GM23338 (cell line): ENCODE results near the gene HGS. TPM values are rescaled to one million over a fixed set of nuclear protein-coding genes. Genes with fewer than 3 reads are reported as not detected.

Experiments used
- ATAC-seq: fragments of 200-7000 bp; cut with Tn5 transposase; 3 replicates; pipeline ENCODE4 v1.9.1; 2020
- DNase-seq: peaks from one replicate; pipeline ENCODE4 v3.0.0-alpha.2; 2015; ENCODE audit warnings: low spot score
- H2AFZ ChIP-seq: fragments of 200-600 bp; sonication (generic); 2 replicates; pipeline ENCODE4 v1.8.0; 2016; ENCODE audit warnings: antibody characterized with exemption, mild to moderate bottlenecking, moderate library complexity
- H3F3A ChIP-seq: fragments of 200-600 bp; sonication (generic); replicated peaks from 2 replicates; pipeline ENCODE4 v1.8.0; 2017; ENCODE audit warnings: antibody characterized with exemption, mixed run types, low read depth
- H3K27ac ChIP-seq: fragments of 200-600 bp; sonication (generic); 2 replicates; pipeline ENCODE4 v1.6.1; 2016; ENCODE audit warnings: low read depth
- H3K27me3 ChIP-seq: fragments of 200-600 bp; sonication (generic); 2 replicates; pipeline ENCODE4 v1.8.0; 2016; ENCODE audit warnings: mild to moderate bottlenecking, mixed run types, moderate library complexity; ENCODE audit not compliant: insufficient read depth
- H3K36me3 ChIP-seq: fragments of 200-600 bp; sonication (generic); 2 replicates; pipeline ENCODE4 v1.8.0; 2016; ENCODE audit warnings: mild to moderate bottlenecking; ENCODE audit not compliant: insufficient read depth
- H3K4me1 ChIP-seq: fragments of 200-600 bp; sonication (generic); 2 replicates; pipeline ENCODE4 v1.8.0; 2016; ENCODE audit warnings: mild to moderate bottlenecking, moderate library complexity; ENCODE audit not compliant: insufficient read depth
- H3K4me2 ChIP-seq: fragments of 200-600 bp; sonication (generic); 2 replicates; pipeline ENCODE4 v1.7.1; 2017; ENCODE audit warnings: mixed run types
- H3K4me3 ChIP-seq: fragments of 200-600 bp; sonication (generic); 2 replicates; pipeline ENCODE4 v1.6.1; 2016; ENCODE audit warnings: mixed run types
- H3K79me2 ChIP-seq: fragments of 200-600 bp; sonication (generic); replicated peaks from 2 replicates; pipeline ENCODE4 v1.8.0; 2017; ENCODE audit warnings: mild to moderate bottlenecking; ENCODE audit not compliant: insufficient read depth
- H3K9me2 ChIP-seq: fragments of 200-600 bp; sonication (generic); 2 replicates; pipeline ENCODE4 v1.8.0; 2017; ENCODE audit not compliant: insufficient read depth
- H4K20me1 ChIP-seq: fragments of 200-600 bp; sonication (generic); replicated peaks from 2 replicates; pipeline ENCODE4 v1.8.0; 2017; ENCODE audit warnings: mild to moderate bottlenecking; ENCODE audit not compliant: insufficient read depth
- H3K27ac Mint-ChIP-seq: 2 replicates; pipeline ENCODE4 v1.8.0; 2020; ENCODE audit warnings: inconsistent platforms, mild to moderate bottlenecking, moderate library complexity, mixed read lengths
- H3K27me3 Mint-ChIP-seq: 3 replicates; pipeline ENCODE4 v1.8.0; 2022; ENCODE audit warnings: low read depth, mild to moderate bottlenecking, moderate library complexity, mixed read lengths, inconsistent platforms; ENCODE audit not compliant: insufficient read depth, poor library complexity
- H3K36me3 Mint-ChIP-seq: 3 replicates; pipeline ENCODE4 v1.8.0; 2021; ENCODE audit warnings: low read depth, mild to moderate bottlenecking, inconsistent platforms, moderate library complexity, mixed read lengths
- H3K4me1 Mint-ChIP-seq: 3 replicates; pipeline ENCODE4 v1.8.0; 2020; ENCODE audit warnings: mild to moderate bottlenecking, inconsistent platforms, mixed read lengths
- H3K4me3 Mint-ChIP-seq: 3 replicates; pipeline ENCODE4 v1.8.0; 2021; ENCODE audit warnings: moderate library complexity, mild to moderate bottlenecking, inconsistent platforms, mixed read lengths
- H3K9me3 Mint-ChIP-seq: 3 replicates; pipeline ENCODE4 v1.8.0; 2020; ENCODE audit warnings: moderate library complexity, mild to moderate bottlenecking, inconsistent platforms, mixed read lengths
- CREB1 ChIP-seq: fragments of 250-450 bp; sonication (Bioruptor Pico); IDR thresholded peaks from 2 replicates; pipeline ENCODE4 v1.5.0; 2020; ENCODE audit warnings: low read depth, mild to moderate bottlenecking, moderate library complexity
- CTCF ChIP-seq, 2 experiments: fragments of 200-600 bp in 1 of 2; sonication (generic) in 1 of 2; conservative IDR thresholded peaks; 2 replicates each; pipeline versions ENCODE4 v1.5.1 to v1.6.1; 2016 to 2017; ENCODE audit warnings: antibody characterized with exemption in 2 of 2, low read depth in 2 of 2, mild to moderate bottlenecking in 2 of 2, moderate library complexity in 1 of 2
- ETS1 ChIP-seq: IDR thresholded peaks from 2 replicates; pipeline ENCODE4 v1.6.1; 2016; ENCODE audit warnings: antibody characterized with exemption
- EZH2phosphoT487 ChIP-seq: fragments of 200-600 bp; sonication (generic); IDR thresholded peaks from one replicate; pipeline ENCODE4 v1.8.1; 2018; ENCODE audit warnings: antibody characterized with exemption; ENCODE audit not compliant: unreplicated experiment
- JUNB ChIP-seq: IDR thresholded peaks from one replicate; pipeline ENCODE4 v1.6.1; 2016; ENCODE audit warnings: antibody characterized with exemption; ENCODE audit not compliant: unreplicated experiment
- NANOG ChIP-seq: IDR thresholded peaks from 2 replicates; pipeline ENCODE4 v1.6.1; 2016; ENCODE audit warnings: antibody characterized with exemption, borderline replicate concordance
- POLR2AphosphoS5 ChIP-seq: IDR thresholded peaks from 2 replicates; pipeline ENCODE4 v1.6.1; 2016; ENCODE audit warnings: antibody characterized with exemption, low read depth
- STAT1 ChIP-seq: IDR thresholded peaks from one replicate; pipeline ENCODE4 v1.6.1; 2016; ENCODE audit warnings: antibody characterized with exemption; ENCODE audit not compliant: unreplicated experiment
- polyA plus RNA-seq: library from polyadenylated mRNA; unstranded; fragments of >200 nt; fragmentation: Nextera tagmentation; extraction: Ambion mirVana; gene quantifications from 2 replicates; pipeline ENCODE4 v1.2.1, GENCODE V29; 2016
- total RNA-seq: library from RNA; depleted of rRNA; stranded (reverse); fragments of >200 nt; shearing (Covaris generic); gene quantifications from 2 replicates; pipeline ENCODE4 v1.2.3, GENCODE V29; 2014
- TF ChIP-seq, protein P1 (sequence below): fragments of 250-450 bp; sonication (Bioruptor Pico); IDR thresholded peaks from 2 replicates; pipeline ENCODE4 v1.5.0; 2020; ENCODE audit warnings: mild to moderate bottlenecking, moderate library complexity

Gene HGS
- total and polyA plus RNA-seq, 2 experiments from 2014 or later, result 59.0 to 90.2 TPM

DNA sequence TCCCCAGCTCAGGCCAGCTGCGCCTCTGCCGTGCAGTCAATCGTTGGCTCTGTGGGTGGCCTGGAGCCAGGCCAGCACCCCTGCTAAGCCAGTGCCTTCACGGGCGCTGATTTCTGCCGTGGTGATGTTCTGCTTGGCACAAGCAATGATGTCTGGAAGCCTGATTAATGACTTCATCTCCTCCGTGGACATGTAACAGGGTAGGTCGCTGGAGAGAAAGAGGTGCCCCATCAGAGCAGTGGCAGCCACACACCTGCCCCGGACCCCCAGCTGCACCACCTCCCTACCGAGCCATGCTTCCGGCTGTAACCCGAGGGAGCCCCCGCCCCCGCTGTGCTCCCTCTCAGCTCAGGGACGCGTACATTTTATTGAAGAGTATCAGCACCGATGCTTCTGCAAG lies 2.1 kb upstream of the HGS start:
- Mint-ChIP-seq H3K27ac (no peak overlapping the region), H3K4me3 (0 out of 3 replicates have a peak overlapping the region, but pooled peaks have one; percentile 92), H3K4me1 (peaks cover 12% of the 10 kb centered on the region), H3K27me3 (peaks cover 13% of the 10 kb centered on the region), H3K36me3 (peaks cover 19% of the 10 kb centered on the region), H3K9me3 (no peaks in the 10 kb centered on the region)
- no peak overlapping the region for H2AFZ ChIP-seq
- H3K4me1 ChIP-seq, result peaks cover 6% of the 10 kb centered on the region
- no peaks in the 10 kb centered on the region for H3K36me3 ChIP-seq
- H3K4me3 ChIP-seq, result no peak overlapping the region
- peaks cover 48% of the 10 kb centered on the region for H3K79me2 ChIP-seq
- no peaks in the 10 kb centered on the region for H3K9me2 ChIP-seq
- DNase-seq (no peak), ATAC-seq (no peak)
- TF ChIP-seq CREB1 (CRISPR knock-in tag) (no peak), POLR2AphosphoS5 (no peak), CTCF (conservative IDR thresholded peaks at IDR 0.05; ENCODE audit: low read depth in 2 of 2) (no peak), EZH2phosphoT487 (no peak), NANOG (no peak), STAT1 (no peak), ETS1 (no peak), JUNB (no peak)
- TF ChIP-seq, protein P1, sequence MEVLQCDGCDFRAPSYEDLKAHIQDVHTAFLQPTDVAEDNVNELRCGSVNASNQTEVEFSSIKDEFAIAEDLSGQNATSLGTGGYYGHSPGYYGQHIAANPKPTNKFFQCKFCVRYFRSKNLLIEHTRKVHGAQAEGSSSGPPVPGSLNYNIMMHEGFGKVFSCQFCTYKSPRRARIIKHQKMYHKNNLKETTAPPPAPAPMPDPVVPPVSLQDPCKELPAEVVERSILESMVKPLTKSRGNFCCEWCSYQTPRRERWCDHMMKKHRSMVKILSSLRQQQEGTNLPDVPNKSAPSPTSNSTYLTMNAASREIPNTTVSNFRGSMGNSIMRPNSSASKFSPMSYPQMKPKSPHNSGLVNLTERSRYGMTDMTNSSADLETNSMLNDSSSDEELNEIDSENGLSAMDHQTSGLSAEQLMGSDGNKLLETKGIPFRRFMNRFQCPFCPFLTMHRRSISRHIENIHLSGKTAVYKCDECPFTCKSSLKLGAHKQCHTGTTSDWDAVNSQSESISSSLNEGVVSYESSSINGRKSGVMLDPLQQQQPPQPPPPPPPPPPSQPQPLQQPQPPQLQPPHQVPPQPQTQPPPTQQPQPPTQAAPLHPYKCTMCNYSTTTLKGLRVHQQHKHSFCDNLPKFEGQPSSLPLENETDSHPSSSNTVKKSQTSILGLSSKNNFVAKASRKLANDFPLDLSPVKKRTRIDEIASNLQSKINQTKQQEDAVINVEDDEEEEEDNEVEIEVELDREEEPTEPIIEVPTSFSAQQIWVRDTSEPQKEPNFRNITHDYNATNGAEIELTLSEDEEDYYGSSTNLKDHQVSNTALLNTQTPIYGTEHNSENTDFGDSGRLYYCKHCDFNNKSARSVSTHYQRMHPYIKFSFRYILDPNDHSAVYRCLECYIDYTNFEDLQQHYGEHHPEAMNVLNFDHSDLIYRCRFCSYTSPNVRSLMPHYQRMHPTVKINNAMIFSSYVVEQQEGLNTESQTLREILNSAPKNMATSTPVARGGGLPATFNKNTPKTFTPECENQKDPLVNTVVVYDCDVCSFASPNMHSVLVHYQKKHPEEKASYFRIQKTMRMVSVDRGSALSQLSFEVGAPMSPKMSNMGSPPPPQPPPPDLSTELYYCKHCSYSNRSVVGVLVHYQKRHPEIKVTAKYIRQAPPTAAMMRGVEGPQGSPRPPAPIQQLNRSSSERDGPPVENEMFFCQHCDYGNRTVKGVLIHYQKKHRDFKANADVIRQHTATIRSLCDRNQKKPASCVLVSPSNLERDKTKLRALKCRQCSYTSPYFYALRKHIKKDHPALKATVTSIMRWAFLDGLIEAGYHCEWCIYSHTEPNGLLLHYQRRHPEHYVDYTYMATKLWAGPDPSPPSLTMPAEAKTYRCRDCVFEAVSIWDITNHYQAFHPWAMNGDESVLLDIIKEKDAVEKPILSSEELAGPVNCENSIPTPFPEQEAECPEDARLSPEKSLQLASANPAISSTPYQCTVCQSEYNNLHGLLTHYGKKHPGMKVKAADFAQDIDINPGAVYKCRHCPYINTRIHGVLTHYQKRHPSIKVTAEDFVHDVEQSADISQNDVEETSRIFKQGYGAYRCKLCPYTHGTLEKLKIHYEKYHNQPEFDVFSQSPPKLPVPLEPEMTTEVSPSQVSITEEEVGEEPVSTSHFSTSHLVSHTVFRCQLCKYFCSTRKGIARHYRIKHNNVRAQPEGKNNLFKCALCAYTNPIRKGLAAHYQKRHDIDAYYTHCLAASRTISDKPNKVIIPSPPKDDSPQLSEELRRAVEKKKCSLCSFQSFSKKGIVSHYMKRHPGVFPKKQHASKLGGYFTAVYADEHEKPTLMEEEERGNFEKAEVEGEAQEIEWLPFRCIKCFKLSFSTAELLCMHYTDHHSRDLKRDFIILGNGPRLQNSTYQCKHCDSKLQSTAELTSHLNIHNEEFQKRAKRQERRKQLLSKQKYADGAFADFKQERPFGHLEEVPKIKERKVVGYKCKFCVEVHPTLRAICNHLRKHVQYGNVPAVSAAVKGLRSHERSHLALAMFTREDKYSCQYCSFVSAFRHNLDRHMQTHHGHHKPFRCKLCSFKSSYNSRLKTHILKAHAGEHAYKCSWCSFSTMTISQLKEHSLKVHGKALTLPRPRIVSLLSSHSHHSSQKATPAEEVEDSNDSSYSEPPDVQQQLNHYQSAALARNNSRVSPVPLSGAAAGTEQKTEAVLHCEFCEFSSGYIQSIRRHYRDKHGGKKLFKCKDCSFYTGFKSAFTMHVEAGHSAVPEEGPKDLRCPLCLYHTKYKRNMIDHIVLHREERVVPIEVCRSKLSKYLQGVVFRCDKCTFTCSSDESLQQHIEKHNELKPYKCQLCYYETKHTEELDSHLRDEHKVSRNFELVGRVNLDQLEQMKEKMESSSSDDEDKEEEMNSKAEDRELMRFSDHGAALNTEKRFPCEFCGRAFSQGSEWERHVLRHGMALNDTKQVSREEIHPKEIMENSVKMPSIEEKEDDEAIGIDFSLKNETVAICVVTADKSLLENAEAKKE (CRISPR knock-in tag), result no peak
- H3K27me3 ChIP-seq, result no peaks in the 10 kb centered on the region
- no peak overlapping the region for H3K27ac ChIP-seq
- H3F3A ChIP-seq, result peaks cover 18% of the 10 kb centered on the region
- H4K20me1 ChIP-seq, result peaks cover 8% of the 10 kb centered on the region; the same call in 1 of the 2 replicates
- H3K4me2 ChIP-seq, result no peak overlapping the region
